ENCODE measurements around the gene BTBD16. TPM values are rescaled to one million over a fixed set of nuclear protein-coding genes. Genes with fewer than 3 reads are reported as not detected.

BTBD16 gene
- total and polyA plus RNA-seq, 10 of the 15 experiments (the other 5 are each of a cell fraction or from before 2014, with no cell fraction given), result 0.11 TPM; not detected in 9

DNA sequence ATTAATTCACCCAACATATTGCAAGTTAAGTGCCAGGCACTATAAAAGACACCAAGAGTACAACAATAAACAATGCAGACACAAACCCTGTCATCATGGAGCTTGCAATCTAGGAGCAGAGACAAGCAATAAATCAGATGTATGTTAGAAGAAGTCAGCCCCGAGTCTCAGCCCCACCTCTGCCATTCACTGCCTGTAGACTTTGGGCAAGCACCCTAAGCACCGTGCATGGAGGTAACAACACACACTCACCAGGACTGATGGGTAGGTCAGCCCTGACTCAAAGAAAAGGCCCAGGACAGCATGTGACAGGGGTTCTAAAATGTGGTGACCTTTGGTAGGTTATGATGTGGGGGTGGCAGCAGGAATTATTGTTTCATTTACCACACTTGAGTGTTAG lies 54.1 kb downstream of the BTBD16 start:
- CTCF ChIA-PET, result interaction anchor here (2.0 kb wide), 1 partner anchor 110 kb away, joined by 10 read pairs; no protein-coding TSS in a partner anchor
- no peak overlapping the region for H3K9ac ChIP-seq (ENCODE audit: control insufficient read depth, insufficient read depth, low read length)
- H3K27ac ChIP-seq (ENCODE audit: control insufficient read depth, insufficient read depth), result no peak overlapping the region
- H2AFZ ChIP-seq (ENCODE audit: control insufficient read depth, low read depth, low read length), result no peak overlapping the region
- peaks cover 4% of the 10 kb centered on the region for H3K4me1 ChIP-seq (ENCODE audit: control insufficient read depth, insufficient read depth, low read length)
- intact Hi-C loops (cut with micrococcal nuclease; ENCODE audit: unreplicated experiment) (no loop called here), in situ Hi-C loops (cut with MboI) (no loop called here)
- no peak overlapping the region for H3K4me3 ChIP-seq
- SMC1A ChIA-PET (ENCODE audit: uncharacterized antibody, unreplicated experiment), result no interaction called here
- BruUV-seq (replicated peaks), result no TSS peak
- H3K36me3 ChIP-seq (ENCODE audit: control insufficient read depth in 2 of 2, insufficient read depth in 2 of 2, low read length in 1 of 2), result no peaks in the 10 kb centered on the region
- no peak for ATAC-seq
- 23% methylated on average over 2 of the region's 2 CpGs for WGBS (ENCODE audit: insufficient coverage, insufficient replicate concordance, low lambda C conversion rate, missing lambda C conversion rate)
- H3K9me3 ChIP-seq (replicated peaks; ENCODE audit: control insufficient read depth, insufficient read depth, low read length), result no peaks in the 10 kb centered on the region; the same call in 2 of the 3 replicates
- H3K4me2 ChIP-seq (ENCODE audit: control insufficient read depth, insufficient read depth), result no peak overlapping the region
- TF ChIP-seq GATAD2B (conservative IDR thresholded peaks at IDR 0.05; ENCODE audit: low read depth) (no peak), ZNF687 (IDR thresholded peaks at IDR 0.05) (no peak), EZH2 (IDR thresholded peaks at IDR 0.05; ENCODE audit: borderline replicate concordance, control insufficient read depth, low read depth, low read length) (no peak)
- peaks cover 0 to 3% of the 10 kb centered on the region in 2 experiments; a peak in 2 of 4 replicates for H3K27me3 ChIP-seq (replicated peaks in 1 of 2; ENCODE audit: control insufficient read depth in 2 of 2, insufficient read depth in 2 of 2, low read length in 1 of 2)
- RAD21 ChIA-PET (ENCODE audit: unreplicated experiment), result no interaction called here
- DNase-seq (ENCODE audit: low read depth, low spot score), result no peak
- no peaks in the 10 kb centered on the region for H3K79me2 ChIP-seq (ENCODE audit: control insufficient read depth, insufficient read depth, low read length)
- no peaks in the 10 kb centered on the region; the same call in 1 of the 2 replicates for H4K20me1 ChIP-seq (ENCODE audit: control insufficient read depth, insufficient read depth)
- no peak for FAIRE-seq
- POLR2A ChIA-PET, result no interaction called here
